GM12801 (cell line): ENCODE results near the gene IL12B.

ENCODE experiments used
- TF ChIP-seq, protein P1 (sequence below): IDR thresholded peaks from one replicate; pipeline ENCODE4 v1.5.1; 2011; ENCODE audit warnings: control low read depth; ENCODE audit not compliant: insufficient read length; ENCODE audit errors: extremely low read depth

IL12B gene

GRCh38 chr5:159330131-159330800, at the start of gene IL12B:
TSS of gene IL12B (minus strand) at chr5:159330487. CDS start at chr5:159326782, 3,705 bp downstream.
- TF ChIP-seq, protein P1, sequence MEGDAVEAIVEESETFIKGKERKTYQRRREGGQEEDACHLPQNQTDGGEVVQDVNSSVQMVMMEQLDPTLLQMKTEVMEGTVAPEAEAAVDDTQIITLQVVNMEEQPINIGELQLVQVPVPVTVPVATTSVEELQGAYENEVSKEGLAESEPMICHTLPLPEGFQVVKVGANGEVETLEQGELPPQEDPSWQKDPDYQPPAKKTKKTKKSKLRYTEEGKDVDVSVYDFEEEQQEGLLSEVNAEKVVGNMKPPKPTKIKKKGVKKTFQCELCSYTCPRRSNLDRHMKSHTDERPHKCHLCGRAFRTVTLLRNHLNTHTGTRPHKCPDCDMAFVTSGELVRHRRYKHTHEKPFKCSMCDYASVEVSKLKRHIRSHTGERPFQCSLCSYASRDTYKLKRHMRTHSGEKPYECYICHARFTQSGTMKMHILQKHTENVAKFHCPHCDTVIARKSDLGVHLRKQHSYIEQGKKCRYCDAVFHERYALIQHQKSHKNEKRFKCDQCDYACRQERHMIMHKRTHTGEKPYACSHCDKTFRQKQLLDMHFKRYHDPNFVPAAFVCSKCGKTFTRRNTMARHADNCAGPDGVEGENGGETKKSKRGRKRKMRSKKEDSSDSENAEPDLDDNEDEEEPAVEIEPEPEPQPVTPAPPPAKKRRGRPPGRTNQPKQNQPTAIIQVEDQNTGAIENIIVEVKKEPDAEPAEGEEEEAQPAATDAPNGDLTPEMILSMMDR = no peak

DNA sequence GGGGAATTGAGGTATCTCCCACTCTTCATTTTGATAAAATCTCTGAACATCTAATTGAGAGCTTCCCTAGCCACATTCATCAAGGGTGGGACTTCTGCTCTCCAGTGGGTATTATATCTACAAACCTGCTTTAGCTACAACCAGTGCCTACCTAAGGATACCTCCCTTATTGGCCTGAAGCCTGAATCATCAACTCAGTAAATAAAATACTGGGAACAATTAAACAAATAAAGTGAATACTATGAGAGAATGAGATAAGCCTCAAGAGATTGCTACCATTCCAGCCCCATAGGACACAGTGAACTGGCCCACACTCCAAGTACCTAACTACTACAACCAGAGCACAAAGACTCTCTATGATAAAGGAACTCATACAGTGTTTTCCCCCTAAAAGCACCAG, 47.4 kb upstream of the IL12B start:
- TF ChIP-seq, protein P1 = no peak

DNA sequence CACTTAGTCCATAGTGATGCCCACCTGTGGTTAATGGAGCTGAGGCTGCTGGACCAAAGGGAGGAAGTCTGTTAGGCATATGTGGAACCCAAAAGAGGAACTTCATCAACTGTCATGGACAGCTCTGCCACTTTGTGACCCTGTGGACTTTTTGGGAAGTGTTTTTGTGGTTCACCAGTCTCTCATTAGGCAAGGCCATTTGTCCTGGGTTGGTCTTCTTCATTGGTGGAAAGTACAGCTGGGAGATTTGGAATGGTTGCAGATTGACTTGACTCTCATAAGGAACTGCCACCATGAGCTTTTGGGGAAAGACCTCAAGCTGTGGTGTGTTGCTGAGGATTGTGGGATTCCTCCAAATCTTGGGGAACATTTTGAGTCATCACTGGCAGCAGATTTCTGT, 31.9 kb upstream of the IL12B start:
- TF ChIP-seq, protein P1 = no peak

GRCh38 chr5:159359408-159359807, 29.1 kb upstream of the IL12B start:
- TF ChIP-seq, protein P1 = no peak

- TF ChIP-seq, protein P1 = no peak
Measured at GRCh38 chr5:159353661-159354252, 23.5 kb upstream of the IL12B start.

DNA sequence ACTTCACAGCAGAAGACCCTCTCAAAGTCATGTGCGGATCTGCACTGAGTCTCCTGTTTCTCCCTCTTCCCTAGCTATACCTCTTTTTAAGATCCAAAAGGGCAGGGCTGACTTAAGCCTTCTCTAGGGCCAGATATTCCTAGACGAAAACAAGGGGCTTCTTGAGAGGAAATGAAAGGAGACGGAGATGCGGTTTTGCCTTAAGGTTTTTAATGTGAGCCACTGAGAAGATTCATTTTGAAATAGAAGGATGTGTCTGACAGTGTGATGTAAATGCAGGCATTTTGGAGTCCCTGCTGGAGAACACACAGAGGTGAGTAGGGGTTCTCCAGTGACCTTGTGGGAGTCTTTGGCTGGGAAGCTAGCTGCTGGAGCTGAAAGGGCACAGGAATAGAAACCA, 15.6 kb upstream of the IL12B start:
- TF ChIP-seq, protein P1 = no peak

DNA sequence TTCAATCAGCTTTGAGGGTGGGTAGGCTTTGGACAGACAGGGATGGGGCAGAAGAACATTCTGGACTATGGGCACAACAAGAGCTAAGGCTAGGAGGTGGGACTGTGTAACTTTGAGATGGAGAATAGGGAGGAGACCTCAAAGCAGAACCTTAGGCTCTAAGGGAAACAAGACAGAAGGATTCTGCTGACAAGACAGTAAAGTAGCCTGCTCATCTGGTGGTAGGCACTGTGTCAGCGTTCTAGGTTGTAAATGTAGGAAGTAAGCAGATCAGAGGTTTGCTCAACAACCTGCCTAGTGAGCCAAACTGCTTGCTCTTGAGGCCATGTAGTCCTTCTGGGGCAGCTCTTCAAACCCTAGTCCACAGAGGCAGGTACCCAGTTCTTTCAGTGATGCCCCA, 15.0 kb upstream of the IL12B start:
- TF ChIP-seq, protein P1 = no peak
